Choroid plexus epithelial cell (primary cell): ENCODE results near the gene KLHL22.

Experiments used
- DNase-seq: peaks from one replicate; pipeline ENCODE4 v3.0.0-alpha.2; 2010; ENCODE audit warnings: low read depth
- H3K4me3 ChIP-seq: 2 replicates; pipeline ENCODE4 v1.5.1; 2011; ENCODE audit warnings: low read depth, mild to moderate bottlenecking, control low read depth, low read length, moderate library complexity
- CTCF ChIP-seq: conservative IDR thresholded peaks from 2 replicates; pipeline ENCODE4 v1.5.1; 2011; ENCODE audit warnings: low read depth, mild to moderate bottlenecking, control low read depth, inconsistent platforms, low read length, moderate library complexity

Gene KLHL22

GRCh38 chr22:20464096-20464614, 31.4 kb downstream of the KLHL22 start:
- DNase-seq: no peak
- no peak overlapping the region for H3K4me3 ChIP-seq
- TF ChIP-seq CTCF: no peak

- no peak for DNase-seq
- no peak overlapping the region for H3K4me3 ChIP-seq
- no peak for TF ChIP-seq CTCF
These were observed 32.1 kb downstream of the KLHL22 start for GRCh38 chr22:20463324-20464095.

- H3K4me3 ChIP-seq: no peak overlapping the region
- no peak for TF ChIP-seq CTCF
- no peak for DNase-seq
These were observed 35.7 kb downstream of the KLHL22 start for GRCh38 chr22:20459862-20460261.

GRCh38 chr22:20459152-20459542, 36.4 kb downstream of the KLHL22 start:
- TF ChIP-seq CTCF: no peak
- H3K4me3 ChIP-seq: no peak overlapping the region
- no peak for DNase-seq

- H3K4me3 ChIP-seq: no peak overlapping the region
- DNase-seq: no peak
- no peak for TF ChIP-seq CTCF
These were observed 37.0 kb downstream of the KLHL22 start for GRCh38 chr22:20458530-20459151.

GRCh38 chr22:20457506-20458240, 37.9 kb downstream of the KLHL22 start:
- H3K4me3 ChIP-seq: no peak overlapping the region
- no peak for DNase-seq
- TF ChIP-seq CTCF: no peak
